ENCODE measurements around the gene LAMTOR3.

The LAMTOR3 gene

GRCh38 chr4:99861120-99861905 lies 32.9 kb downstream of the LAMTOR3 start:
- DNase-seq (ENCODE audit: low read depth in 3 of 3), result no peak

- DNase-seq (ENCODE audit: low read depth in 3 of 3), result no peak
Observed at GRCh38 chr4:99860521-99860920, 33.7 kb downstream of the LAMTOR3 start.

DNA sequence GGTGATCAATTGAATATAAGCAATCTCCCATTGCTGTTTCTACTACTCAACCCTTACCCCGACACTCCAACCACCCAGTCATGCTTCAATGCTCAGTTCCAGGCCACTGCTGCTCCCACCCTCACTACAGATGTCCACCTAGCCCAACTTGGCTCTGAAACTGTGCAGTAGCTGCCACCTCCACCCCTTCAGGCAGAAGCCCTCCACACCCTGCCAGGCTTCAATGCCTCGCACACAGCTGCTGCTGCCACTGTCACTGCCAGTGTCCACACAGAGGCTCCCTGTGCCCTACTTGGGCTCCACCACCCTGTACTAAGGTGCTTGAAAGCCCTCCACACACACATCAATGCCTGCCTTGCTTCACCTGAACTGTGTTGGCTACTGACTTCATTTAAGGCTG lies 34.6 kb downstream of the LAMTOR3 start:
- DNase-seq (ENCODE audit: low read depth in 3 of 3), result no peak

- DNase-seq (ENCODE audit: low read depth in 3 of 3), result no peak
Observed at GRCh38 chr4:99857307-99857706, 36.9 kb downstream of the LAMTOR3 start.

DNA sequence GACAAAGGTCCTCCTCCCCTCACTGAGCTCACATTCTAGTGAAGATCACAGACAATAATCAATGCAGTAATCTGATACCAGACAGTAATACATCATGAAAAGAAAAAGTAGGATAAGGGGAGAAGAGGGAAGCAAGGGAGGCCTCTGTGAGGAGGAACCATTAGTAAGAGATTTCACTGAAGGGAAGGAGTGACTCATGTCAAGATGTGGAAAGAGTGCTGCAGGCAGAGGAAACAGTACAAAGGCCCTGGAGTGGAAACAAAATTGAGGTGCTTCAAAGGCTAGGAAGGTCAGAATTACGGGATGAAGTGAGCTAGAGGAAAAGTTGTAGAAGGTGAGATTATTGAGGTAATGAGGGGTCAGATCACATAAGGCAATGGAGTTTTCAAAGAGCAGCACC lies 38.1 kb downstream of the LAMTOR3 start:
- DNase-seq (ENCODE audit: low read depth in 3 of 3), result no peak

- no peak for DNase-seq (ENCODE audit: low read depth in 3 of 3)
Observed at GRCh38 chr4:99855678-99856077, 38.5 kb downstream of the LAMTOR3 start.

DNA sequence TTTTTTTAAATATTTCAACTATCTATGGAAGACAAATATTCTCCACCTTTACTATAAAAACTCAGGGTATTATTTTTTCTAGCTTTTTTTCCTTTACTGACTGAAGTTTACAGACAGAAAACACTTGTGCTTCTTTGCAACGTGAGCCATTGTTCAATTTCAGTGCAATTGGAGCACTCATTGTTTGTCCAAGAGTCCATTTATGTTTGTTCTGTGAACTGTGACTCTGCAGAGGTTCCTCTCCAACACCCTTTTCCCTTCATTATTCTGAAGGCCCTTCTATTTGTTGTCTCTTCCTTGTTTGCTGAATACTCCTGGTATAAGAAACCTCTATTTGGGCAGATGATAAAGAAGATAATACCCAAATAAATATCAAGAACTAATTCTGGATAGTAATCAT lies 40.2 kb downstream of the LAMTOR3 start:
- DNase-seq (ENCODE audit: low read depth in 3 of 3), result no peak

- DNase-seq (ENCODE audit: low read depth in 3 of 3), result no peak
Observed at GRCh38 chr4:99853190-99853589, 41.0 kb downstream of the LAMTOR3 start.

DNA sequence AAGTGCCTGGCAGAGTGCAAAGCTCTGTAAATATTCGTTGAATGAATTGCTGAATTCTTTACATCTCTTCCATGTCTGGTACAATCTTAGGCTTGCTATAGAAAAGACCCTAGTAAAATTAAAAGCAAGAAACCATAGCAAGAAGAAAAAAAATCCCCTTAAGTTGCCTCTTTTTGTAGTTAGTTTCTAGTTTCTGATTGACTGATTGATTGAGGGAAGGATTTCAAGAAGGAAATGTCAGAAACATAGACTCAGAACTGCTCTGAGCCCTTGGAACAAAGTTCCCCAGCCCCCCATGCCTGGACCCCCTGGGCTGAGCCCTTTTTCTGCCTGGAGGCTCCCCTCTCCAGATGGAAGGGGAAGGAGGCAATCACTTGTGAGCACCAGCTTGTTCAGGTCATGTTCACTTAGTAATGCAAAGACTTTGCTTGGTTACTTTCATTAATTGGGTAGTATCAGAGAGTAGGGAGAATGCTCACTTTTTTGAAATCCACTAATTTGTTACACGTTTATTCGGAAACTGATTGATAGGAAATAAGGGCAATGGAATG lies 42.0 kb downstream of the LAMTOR3 start:
- DNase-seq (ENCODE audit: low read depth in 3 of 3), result no peak

DNA sequence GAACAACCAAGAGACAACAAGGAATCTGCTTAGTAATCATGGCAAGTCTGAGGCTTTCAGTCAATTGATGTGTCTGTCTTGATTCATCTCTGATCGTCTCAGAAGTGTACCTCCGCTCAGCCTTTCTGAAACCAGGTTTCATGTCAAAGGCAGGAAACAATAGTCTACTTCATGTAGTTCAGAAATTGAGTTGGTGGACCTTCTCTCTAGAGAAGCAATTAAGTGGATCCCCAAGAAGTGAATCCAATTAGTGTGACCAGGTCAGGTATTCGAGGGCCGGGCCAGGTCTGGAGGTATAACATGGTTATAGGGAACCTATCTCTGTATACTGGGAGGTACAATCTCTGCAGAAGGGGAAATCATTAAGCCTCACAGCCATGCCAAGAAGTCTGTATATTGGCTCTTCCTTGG lies 45.6 kb downstream of the LAMTOR3 start:
- DNase-seq (ENCODE audit: low read depth in 3 of 3), result peak in 1 of 3 experiments; percentile 40

DNA sequence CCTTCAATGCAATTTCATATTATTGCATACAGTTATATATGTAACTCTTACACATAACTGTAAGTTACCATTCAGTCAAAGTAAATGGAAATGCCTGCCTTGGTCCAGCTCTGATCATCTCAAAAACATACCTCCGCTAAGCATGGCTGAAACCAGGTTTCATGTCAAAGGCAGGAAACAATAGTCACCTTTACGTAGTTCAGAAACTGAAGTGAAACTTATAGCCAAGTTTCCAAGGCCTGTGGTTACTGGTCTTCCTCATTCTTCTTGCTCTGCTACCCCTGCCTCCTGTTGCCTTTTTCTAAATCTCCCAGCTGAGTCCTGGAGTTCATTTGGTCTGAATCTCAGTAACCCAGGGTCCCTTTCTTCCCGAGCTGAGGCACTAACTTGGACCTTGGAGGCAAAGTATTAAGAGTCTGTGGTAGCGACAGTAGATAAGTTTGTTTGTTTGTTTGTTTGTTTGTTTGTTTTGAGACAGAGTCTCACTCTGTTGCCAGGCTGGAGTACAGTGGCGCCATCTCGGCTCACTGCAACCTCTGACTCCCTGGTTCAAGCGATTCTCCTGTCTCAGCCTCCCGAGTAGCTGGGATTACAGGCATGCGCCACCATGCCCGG lies 46.8 kb downstream of the LAMTOR3 start:
- no peak for DNase-seq (ENCODE audit: low read depth in 3 of 3)

DNA sequence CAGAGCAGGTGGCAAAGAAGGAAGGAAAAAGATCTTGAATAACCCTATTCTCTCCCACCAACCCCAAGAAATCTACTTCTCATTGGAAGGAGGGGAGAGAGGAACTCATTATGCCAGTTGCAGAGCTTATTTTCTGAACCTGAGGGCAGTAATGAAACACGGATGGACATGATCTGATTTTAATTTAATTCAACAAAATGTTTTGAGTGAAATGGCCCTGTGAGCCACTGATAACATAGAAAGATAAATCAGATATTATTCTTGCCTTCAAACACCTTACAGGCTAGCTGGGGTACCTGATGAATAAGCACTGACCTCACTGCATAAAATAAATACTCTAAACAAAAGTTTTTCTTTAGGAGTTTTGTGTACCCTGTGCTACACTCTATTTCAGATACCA lies 47.3 kb downstream of the LAMTOR3 start:
- no peak for DNase-seq (ENCODE audit: low read depth in 3 of 3)

DNA sequence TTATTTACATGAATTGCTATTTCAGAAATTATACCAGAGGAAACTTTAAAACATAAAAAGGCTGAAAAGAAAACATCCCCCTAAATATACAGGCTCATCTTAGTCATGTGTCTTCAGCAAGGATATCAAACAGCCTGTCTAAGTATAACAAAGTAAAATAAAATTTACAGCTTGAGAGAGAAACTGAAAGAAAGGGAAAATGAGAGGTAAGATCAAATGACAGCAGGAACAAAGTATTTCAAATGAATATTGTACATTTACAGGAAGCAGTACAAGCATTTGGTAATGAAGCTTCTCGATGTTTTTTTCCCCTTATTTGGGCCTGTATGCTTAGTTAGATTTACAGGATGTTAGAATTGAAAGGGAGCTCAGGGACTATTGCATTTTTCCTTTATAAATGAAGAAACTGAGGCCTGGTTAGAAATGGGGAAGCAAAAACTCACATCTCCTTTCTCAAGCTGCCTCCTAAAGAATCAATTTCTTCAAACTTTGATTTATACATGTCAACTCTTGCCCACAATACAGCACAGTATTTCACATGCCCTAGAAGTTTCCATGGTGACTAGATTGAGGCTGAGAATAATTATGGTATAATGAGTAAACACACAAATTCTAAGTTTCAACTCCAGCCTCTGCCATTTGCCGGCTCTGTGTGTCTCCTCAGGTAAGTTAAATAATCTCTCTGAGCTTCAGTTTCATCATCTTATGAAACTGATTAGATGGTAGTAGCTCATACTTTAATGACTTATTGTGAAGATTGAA lies 48.3 kb downstream of the LAMTOR3 start:
- no peak for DNase-seq (ENCODE audit: low read depth in 3 of 3)

- DNase-seq (ENCODE audit: low read depth in 3 of 3), result no peak
Observed at GRCh38 chr4:99845179-99845578, 49.0 kb downstream of the LAMTOR3 start.

DNA sequence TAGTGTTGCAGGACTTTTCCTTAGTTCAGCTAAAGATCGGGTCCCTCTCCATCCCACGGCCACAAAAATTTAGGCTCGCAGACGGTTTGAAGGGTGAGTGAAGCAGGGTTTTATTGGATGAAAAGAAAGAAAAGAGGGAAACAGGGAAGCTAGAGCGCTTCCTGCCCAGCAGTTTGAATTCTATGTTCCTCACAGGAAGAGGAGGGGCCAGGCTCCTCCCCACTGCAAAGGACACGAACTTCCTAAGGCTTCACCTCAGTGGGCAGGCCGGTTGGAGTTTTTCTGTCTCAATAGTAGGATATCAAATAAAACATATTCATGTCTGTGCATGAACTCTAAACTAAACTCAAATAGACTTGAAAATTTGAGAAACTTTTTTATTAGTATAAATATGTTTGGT lies 50.2 kb downstream of the LAMTOR3 start:
- no peak for DNase-seq (ENCODE audit: low read depth in 3 of 3)

GRCh38 chr4:99843413-99843812 lies 50.8 kb downstream of the LAMTOR3 start:
- DNase-seq (ENCODE audit: low read depth in 3 of 3), result no peak

DNA sequence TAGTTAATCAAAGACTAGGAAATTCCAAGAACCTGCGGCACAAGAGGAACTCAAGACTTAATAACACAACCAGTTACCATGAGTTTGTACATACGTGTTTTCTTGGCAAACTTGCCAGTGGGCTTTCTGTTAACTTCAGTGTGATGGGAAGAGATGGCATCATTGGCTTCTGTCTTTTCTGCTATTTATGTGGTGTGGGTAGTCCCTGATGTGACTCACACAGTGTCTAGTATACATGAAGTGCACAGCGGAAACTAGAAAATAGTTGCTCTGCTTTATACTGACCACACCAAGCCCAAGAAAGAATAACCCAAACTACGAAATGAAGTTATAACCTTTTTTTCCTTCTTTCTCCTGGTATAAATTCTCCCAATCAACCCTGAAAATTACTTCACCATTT lies 53.1 kb downstream of the LAMTOR3 start:
- no peak for DNase-seq (ENCODE audit: low read depth in 3 of 3)

DNA sequence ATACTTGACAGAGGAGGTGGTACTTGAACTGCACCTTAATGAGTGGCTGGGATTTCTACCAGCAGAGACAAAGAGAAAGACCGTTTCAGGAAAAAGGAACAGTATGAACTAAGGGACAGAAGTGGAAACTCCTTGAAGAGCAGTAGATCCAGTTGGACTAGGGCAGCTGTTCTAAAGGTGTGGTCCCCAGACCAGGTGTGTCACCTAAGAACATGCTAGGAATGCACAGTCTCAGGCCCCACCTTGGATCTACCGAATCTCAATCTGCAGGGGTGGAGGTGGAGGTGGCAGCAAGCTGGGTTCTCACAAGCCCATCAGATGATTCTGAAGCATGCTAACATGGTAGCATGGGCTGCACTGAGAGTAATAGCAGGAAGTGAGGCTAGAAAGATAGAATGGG lies 55.3 kb downstream of the LAMTOR3 start:
- DNase-seq (ENCODE audit: low read depth in 3 of 3), result no peak

DNA sequence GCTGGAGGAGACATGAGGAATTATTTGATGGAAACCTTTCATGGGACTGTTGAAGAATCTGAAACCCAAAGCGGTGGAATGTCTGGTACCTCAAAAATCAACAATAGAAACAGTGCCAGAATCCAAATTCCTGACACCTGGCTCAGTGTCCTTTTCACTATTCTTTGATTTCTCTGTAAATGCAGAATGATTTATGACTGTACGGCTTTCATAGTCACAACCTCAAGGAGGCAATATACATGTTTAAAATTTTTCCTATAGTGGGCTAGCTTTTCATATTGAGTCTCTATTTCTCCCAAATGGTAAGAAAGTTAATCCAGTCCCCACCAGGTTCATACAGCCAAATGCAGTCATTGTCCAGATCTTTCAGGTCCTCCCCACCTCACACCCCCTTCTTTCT lies 58.3 kb downstream of the LAMTOR3 start:
- no peak for DNase-seq (ENCODE audit: low read depth in 3 of 3)

- no peak for DNase-seq (ENCODE audit: low read depth in 3 of 3)
Observed at GRCh38 chr4:99834569-99834968, 59.7 kb downstream of the LAMTOR3 start.

DNA sequence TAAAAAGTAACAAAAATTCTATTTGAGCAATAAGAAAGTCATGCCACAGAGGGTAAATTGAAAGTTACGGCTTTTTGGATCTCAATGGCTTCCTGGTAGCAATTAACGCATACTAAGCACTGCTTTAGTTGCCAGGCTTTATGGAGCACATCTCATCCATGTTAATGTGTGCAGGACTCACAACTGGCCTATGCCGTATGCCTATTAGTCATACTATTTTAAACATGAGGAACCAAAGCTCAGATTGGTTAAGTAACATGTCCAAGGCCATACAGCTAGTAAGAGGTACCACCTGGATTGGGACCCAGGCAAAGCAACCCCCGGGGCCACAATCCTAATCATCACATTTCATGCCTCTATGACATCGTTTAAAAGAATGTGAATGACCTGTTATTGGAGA lies 60.5 kb downstream of the LAMTOR3 start:
- DNase-seq (ENCODE audit: low read depth in 3 of 3), result no peak

- DNase-seq (ENCODE audit: low read depth in 3 of 3), result no peak
Observed at GRCh38 chr4:99832758-99833157, 61.5 kb downstream of the LAMTOR3 start.

DNA sequence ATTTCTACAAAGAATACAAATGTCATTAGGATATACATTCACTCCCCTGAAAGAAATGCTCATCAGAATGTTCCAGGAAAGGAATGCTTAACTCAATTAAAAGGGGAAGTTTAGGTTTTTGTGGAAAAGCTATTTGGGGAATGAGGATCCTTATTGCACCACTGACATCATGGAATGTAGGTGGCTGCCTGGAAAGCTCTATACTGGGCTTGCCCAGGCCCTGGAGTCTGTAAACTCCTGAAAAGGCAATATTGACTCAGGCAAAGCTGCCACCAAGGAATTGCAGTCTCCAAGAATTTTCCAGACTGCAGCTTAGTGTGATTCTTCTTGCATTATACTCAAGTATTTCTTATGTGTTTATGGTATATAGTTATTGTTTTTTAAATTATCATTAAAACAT lies 61.9 kb downstream of the LAMTOR3 start:
- no peak for DNase-seq (ENCODE audit: low read depth in 3 of 3)

Data from stimulated activated CD4-positive, alpha-beta T cell treated with anti-CD3 and anti-CD28 coated beads, TNF-alpha, amount 100 ng/mL, for 24 hours (primary cell).